Muscle layer of colon (tissue), 2 donors: ENCODE results near the gene YAE1.

ENCODE experiments used
- H3K27ac ChIP-seq: one replicate; pipeline ENCODE4 v1.7.0; 2013; ENCODE audit warnings: low read depth, mild to moderate bottlenecking, low read length, moderate library complexity
- H3K27me3 ChIP-seq, 2 donors: one replicate each; pipeline ENCODE4 v1.7.0; 2013; ENCODE audit warnings: low read length in 2 of 2, mild to moderate bottlenecking in 2 of 2; ENCODE audit not compliant: insufficient read depth in 2 of 2, control insufficient read depth in 1 of 2
- H3K36me3 ChIP-seq: one replicate; pipeline ENCODE4 v1.7.0; 2013; ENCODE audit warnings: mild to moderate bottlenecking, low read length; ENCODE audit not compliant: insufficient read depth
- H3K4me1 ChIP-seq: one replicate; pipeline ENCODE4 v1.7.0; 2013; ENCODE audit warnings: mild to moderate bottlenecking, low read length; ENCODE audit not compliant: insufficient read depth
- H3K4me3 ChIP-seq, 2 donors: one replicate each; pipeline ENCODE4 v1.7.0; 2013; ENCODE audit warnings: low read length in 2 of 2, low read depth in 1 of 2, mild to moderate bottlenecking in 1 of 2, moderate library complexity in 1 of 2
- H3K9ac ChIP-seq: one replicate; pipeline ENCODE4 v1.7.0; 2013; ENCODE audit warnings: low read length
- H3K9me3 ChIP-seq: one replicate; pipeline ENCODE4 v1.7.0; 2013; ENCODE audit warnings: mild to moderate bottlenecking, low read length
- donor health status: abdominal sarcoma.
- donor health status: Adenocarcinoma of cecum.

YAE1 gene

DNA sequence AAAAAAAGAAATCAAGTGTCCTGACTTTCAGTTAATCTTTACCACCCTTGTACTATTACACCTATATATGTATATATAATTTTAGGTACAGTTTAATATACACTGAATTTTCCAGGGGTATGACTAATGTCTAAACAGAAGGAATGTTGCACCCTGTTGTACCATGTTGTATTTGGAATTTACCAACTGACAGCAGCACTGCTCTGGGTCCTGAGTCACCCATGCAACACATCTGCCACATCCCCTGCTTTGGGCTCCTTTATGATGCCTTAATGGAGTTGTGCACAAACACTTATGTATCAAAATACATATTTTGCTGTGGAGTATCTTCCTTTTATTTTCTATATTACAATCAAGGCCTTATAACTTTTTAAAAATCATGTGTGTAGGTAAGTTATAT is 21.2 kb downstream of the YAE1 start:
- no peak overlapping the region for H3K4me3 ChIP-seq
- H3K9ac ChIP-seq, result no peak overlapping the region
- no peaks in the 10 kb centered on the region for H3K36me3 ChIP-seq
- no peaks in the 10 kb centered on the region for H3K4me1 ChIP-seq
- H3K27ac ChIP-seq, result no peak overlapping the region
- no peaks in the 10 kb centered on the region for H3K9me3 ChIP-seq
- H3K27me3 ChIP-seq, result no peaks in the 10 kb centered on the region

DNA sequence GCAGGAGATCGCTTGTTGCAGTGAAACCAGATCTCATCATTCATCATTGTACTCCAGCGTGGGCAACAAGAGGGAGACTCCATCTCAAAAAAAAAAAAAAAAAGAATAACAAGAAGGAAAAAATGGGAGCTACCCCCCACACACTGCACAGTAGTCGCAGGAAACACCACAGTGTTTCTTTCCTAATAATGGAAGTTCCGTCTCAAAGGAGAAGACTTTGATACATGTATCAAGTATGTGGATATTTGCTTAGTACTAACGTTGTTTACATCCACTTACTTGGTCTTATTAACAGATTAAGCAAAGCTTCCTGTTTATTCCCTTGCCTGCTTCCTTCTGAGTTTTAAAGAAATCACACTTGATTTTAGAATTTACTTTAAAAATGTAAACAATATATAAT is 22.2 kb downstream of the YAE1 start:
- no peak overlapping the region for H3K4me3 ChIP-seq
- no peaks in the 10 kb centered on the region for H3K4me1 ChIP-seq
- H3K27ac ChIP-seq, result no peak overlapping the region
- no peaks in the 10 kb centered on the region for H3K9me3 ChIP-seq
- no peaks in the 10 kb centered on the region for H3K27me3 ChIP-seq
- no peaks in the 10 kb centered on the region for H3K36me3 ChIP-seq
- no peak overlapping the region for H3K9ac ChIP-seq

DNA sequence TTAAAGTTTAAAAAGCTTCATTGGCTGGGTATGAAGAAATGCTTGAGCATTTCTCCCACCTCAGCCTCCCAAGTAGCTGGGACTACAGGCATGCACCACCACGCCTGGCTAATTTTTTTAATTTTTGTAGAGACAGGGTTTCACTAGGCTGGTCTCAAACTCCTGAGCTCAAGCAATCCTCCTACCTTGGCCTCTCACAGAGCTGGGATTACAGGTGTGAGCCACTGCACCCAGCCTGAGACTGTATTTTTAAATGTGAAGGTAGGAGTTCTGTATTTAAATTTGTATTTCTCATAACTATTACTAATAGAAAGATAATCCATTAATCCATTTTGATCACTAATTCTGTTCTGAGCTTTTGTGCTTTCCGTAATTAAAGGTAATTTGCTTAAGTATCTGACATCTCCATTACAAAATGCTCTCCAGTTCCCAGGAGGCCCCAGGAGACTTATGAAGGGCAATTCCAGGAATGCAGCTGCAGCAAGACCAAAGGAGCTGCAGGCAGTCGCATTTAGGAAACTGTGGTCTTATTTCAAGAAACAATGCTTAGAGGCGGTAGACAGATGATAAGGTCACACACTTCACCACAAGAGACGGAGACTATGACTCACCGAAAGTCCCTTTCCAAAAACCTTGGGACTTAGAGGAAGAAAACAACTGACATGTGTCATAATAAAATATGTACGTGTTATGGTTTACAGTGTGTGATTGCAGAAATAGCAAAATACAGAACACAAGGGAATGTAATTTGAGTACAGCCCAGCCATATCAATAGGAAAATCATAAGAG is 23.3 kb downstream of the YAE1 start:
- Histone ChIP-seq H3K27ac (no peak overlapping the region), H3K4me1 (no peaks in the 10 kb centered on the region), H3K36me3 (no peaks in the 10 kb centered on the region), H3K9me3 (no peaks in the 10 kb centered on the region), H3K27me3 (no peaks in the 10 kb centered on the region), H3K4me3 (no peak overlapping the region), H3K9ac (no peak overlapping the region)

DNA sequence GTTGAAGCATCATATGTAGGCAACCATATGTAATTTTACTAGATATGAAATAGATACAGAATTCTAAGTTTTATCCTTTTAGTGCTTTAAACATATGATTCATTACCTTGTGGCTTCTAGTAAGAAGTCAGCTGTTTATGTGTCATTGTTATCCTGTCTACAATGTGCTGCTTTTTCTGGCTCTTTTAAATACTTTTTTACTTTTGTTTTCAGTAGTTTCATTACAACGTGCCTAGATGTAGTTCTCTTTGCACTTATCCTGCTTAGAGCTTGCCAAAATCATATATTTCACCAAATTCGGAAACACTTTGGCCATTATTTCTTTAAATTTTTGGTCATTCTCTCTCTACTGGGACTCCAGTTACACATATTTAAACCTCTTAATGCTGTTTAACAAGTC is 26.4 kb downstream of the YAE1 start:
- Histone ChIP-seq H3K4me1 (no peaks in the 10 kb centered on the region), H3K9ac (no peak overlapping the region), H3K27me3 (no peaks in the 10 kb centered on the region), H3K4me3 (no peak overlapping the region), H3K9me3 (no peaks in the 10 kb centered on the region), H3K36me3 (no peaks in the 10 kb centered on the region), H3K27ac (no peak overlapping the region)

DNA sequence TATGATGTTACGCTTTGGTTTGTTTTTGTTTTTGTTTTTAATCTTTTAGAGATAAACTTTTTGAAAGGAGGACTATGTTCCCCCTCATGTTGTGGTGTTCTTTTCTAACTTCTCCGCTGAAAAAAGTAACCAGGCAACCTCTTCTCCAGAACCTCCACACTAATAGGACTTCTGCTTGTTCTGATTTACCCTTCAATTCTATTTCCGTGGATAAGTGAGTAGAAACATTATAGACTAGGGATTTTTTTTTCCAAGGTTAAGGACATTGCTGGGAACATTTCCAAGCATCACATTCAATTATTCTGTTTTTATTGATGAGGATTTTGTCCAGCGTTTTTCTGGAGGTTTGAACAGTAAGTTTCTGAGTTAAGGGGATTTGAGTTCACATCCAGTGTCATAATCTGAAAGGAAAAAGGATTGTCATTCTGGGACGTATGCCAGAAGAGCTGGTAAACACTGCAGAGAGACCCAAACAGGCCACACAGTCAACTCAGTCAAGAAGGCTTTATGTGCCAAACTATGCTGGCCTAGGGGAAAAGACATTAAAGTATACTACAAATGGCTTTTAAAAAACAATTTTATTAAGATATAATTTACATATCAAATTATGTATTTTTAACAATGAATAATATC is 28.9 kb downstream of the YAE1 start:
- H3K9ac ChIP-seq, result no peak overlapping the region
- no peak overlapping the region for H3K4me3 ChIP-seq
- H3K4me1 ChIP-seq, result no peaks in the 10 kb centered on the region
- H3K27ac ChIP-seq, result no peak overlapping the region
- no peaks in the 10 kb centered on the region for H3K27me3 ChIP-seq
- no peaks in the 10 kb centered on the region for H3K36me3 ChIP-seq
- no peaks in the 10 kb centered on the region for H3K9me3 ChIP-seq

DNA sequence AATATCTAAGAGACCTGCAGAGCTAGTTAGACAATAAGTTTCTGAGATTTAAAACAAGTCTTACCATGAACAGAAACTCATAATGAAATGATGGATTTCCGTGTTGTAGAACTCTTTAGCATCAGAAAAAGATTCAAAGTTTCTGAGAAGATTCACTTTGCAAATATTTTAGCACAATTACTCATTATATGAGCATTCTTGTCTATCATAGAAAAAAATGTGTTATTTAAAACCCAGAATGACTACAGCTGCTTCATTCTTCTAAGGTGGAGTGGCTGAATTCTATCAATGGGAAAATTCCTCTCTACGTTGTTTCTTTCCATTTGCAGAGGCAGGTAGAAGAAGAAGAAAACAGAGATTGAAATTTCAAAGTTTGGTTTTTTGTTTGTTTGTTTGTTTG is 36.1 kb downstream of the YAE1 start:
- Histone ChIP-seq H3K9me3 (no peaks in the 10 kb centered on the region), H3K9ac (no peak overlapping the region), H3K36me3 (no peaks in the 10 kb centered on the region), H3K4me1 (no peaks in the 10 kb centered on the region), H3K4me3 (no peak overlapping the region), H3K27me3 (no peaks in the 10 kb centered on the region), H3K27ac (no peak overlapping the region)

DNA sequence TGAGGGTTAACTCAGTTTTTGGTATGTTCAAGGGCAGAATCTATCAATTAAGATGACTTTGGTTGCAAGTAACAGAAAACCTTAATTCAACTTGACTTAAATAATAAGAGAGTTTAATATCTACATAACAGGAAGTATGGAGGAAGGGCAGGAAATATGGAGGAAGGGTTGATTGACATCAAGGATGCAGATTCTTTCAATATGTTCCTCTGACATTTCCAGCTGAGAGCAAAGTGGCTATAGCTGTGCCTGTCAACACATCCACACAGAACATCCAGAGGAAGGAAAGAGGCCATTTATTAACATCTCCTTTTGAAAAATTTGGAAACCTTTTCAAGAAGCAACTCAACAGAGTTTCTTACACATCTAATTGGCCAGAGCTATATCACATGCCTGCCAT is 37.7 kb downstream of the YAE1 start:
- H3K4me3 ChIP-seq, result no peak overlapping the region

DNA sequence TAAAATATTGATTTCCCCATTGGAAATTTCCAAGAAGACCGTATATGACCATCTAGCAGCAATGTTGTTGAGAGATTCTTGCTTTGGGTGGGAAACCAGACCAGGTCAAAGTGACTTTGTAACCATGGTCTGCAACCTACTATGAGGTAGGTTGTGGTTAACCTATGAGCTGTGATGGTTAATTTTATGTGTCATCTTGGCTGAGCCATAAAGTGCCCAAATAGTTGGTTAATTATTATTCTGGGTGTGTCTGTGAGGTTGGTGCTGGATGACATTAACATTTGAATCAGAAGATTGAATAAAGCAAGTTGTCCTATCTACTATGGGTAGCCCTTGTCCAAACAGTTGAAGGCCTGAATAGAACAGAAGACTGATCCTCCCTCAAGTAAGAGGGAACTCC is 38.9 kb downstream of the YAE1 start:
- Histone ChIP-seq H3K27me3 (peaks cover 0 to 7% of the 10 kb centered on the region in 2 donors), H3K36me3 (no peaks in the 10 kb centered on the region), H3K4me3 (no peak overlapping the region), H3K9ac (no peak overlapping the region), H3K27ac (no peak overlapping the region), H3K4me1 (no peaks in the 10 kb centered on the region), H3K9me3 (no peaks in the 10 kb centered on the region)

More for the DNA sequence above, 37.7 kb downstream of the YAE1 start:
- H3K9ac ChIP-seq, result no peak overlapping the region
- H3K27ac ChIP-seq, result no peak overlapping the region
- H3K4me1 ChIP-seq, result no peaks in the 10 kb centered on the region
- no peaks in the 10 kb centered on the region for H3K36me3 ChIP-seq
- no peaks in the 10 kb centered on the region for H3K9me3 ChIP-seq
- no peaks in the 10 kb centered on the region for H3K27me3 ChIP-seq

DNA sequence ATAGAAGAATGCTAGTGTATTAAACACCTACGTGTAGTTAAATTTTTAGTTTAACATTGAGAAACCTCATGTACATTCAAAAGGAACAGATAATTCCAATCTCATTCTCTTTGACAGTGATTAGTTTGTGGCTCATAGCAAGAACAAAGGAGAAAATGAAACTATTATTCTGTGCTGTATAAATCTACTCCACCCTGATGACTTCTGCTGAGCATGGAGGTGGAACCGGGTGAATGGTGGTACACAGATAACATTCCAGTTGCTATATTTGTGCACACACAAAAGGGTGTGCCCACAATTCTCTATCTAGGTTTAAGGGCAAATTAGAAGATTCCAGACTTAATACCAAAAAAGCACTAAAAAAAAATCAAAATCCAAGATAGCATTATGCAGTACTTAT is 40.1 kb downstream of the YAE1 start:
- no peak overlapping the region for H3K9ac ChIP-seq
- H3K4me3 ChIP-seq, result no peak overlapping the region
- H3K27ac ChIP-seq, result no peak overlapping the region
- no peaks in the 10 kb centered on the region for H3K4me1 ChIP-seq
- H3K9me3 ChIP-seq, result no peaks in the 10 kb centered on the region
- H3K27me3 ChIP-seq, result peaks cover 0 to 7% of the 10 kb centered on the region in 2 donors
- no peaks in the 10 kb centered on the region for H3K36me3 ChIP-seq

DNA sequence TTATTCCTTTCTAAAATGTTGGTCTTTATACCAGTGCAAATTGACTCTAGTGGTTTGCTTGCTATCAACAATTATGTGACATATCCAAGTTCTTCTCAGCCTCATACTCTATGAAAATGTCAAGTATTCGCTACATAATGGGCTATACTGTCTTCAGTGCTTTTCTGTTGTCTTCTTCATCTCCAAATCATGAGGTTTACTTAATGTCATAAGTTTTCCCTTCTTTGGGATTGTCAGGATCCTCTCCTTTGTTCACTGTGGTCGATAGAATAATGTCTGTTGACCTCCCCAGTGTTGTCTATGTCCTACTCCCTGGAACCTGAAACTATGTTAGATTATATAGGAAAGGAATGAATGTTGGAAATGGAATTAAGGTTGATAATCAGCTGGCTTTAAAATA is 40.7 kb downstream of the YAE1 start:
- Histone ChIP-seq H3K9ac (no peak overlapping the region), H3K4me3 (no peak overlapping the region), H3K4me1 (no peaks in the 10 kb centered on the region), H3K27ac (no peak overlapping the region), H3K9me3 (no peaks in the 10 kb centered on the region), H3K27me3 (peaks cover 0 to 7% of the 10 kb centered on the region in 2 donors), H3K36me3 (no peaks in the 10 kb centered on the region)

DNA sequence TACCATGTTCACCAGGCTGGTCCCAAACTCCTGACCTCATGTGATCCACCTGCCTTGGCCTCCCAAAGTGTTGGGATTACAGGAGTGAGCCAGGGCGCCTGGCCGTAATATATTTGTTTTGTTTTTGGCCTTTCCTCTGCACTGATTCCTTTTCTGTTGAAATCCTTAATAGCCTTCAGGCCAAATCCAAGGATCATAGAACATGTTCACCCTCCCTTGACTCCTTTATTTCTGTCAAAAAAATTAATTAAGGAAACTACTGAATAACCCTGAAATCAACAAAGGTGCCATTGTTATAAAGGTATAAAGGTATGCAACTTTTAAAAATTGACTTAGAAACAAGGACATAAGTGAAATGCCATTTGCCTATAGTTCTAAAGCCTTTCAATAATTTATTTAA is 41.7 kb downstream of the YAE1 start:
- Histone ChIP-seq H3K4me1 (no peaks in the 10 kb centered on the region), H3K9ac (no peak overlapping the region), H3K4me3 (no peak overlapping the region), H3K9me3 (no peaks in the 10 kb centered on the region), H3K36me3 (no peaks in the 10 kb centered on the region), H3K27me3 (peaks cover 0 to 7% of the 10 kb centered on the region in 2 donors), H3K27ac (no peak overlapping the region)

DNA sequence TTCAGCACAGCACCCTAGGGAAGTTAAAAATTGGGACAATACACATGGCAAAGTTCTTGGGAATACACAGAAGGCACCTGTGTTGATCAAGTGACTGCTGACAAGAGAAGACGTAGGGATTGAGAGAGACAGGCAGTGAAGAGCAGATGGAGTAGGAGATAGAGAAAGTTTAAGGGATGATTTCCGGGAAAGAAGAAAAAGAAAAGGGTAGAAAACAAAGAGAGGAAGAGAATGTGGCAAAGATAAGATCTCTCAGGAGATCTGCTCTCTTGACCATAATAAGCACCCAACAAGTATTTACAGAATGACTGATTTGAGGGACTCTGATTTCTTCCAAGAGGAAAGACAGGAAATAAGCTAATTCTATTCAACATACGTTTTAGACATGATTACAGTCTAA is 42.1 kb downstream of the YAE1 start:
- H3K9ac ChIP-seq, result no peak overlapping the region
- H3K27ac ChIP-seq, result no peak overlapping the region

More for the DNA sequence above, 42.1 kb downstream of the YAE1 start:
- peaks cover 0 to 9% of the 10 kb centered on the region in 2 donors for H3K27me3 ChIP-seq
- no peaks in the 10 kb centered on the region for H3K4me1 ChIP-seq
- no peak overlapping the region for H3K4me3 ChIP-seq
- no peaks in the 10 kb centered on the region for H3K9me3 ChIP-seq
- H3K36me3 ChIP-seq, result no peaks in the 10 kb centered on the region
